Measurements from ENCODE around the gene NCBP2. TPM values are rescaled to one million over a fixed set of nuclear protein-coding genes. Genes with fewer than 3 reads are reported as not detected.

The NCBP2 gene
- total RNA-seq, result 47.9 TPM in 2 replicates

DNA sequence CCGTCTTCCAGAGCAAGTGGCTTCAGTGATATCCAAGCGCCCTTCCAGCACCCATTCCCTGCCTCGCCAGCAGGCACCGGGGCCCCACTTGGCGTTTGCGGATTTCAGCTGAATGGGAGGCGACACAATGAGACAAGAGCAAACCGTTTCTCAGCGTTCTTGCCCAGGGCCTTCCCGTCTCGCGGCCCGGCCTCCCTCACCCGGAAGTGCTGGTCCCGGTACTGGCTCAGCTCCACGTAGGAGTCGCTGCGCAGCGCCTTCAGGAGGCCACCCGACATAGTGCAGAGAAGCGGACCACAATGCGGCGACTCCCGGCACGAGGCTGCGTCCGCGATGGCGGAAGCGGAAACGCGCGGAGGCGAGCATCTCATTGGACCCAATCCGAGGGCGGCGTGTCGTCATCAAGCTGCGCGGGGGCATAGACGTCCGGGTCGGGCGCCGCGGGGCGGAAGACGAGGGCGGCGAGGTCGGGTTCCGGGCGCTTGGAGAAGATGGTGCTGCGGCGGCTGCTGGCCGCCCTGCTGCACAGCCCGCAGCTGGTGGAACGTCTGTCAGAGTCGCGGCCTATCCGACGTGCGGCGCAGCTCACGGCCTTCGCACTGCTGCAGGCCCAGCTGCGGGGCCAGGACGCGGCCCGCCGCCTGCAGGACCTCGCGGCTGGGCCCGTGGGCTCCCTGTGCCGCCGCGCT lies at the start of gene NCBP2:
NCBP2 (minus strand) TSS at position 303 of the 689 bp plus-strand sequence; CDS start at position 278, 25 bp downstream.

DNA sequence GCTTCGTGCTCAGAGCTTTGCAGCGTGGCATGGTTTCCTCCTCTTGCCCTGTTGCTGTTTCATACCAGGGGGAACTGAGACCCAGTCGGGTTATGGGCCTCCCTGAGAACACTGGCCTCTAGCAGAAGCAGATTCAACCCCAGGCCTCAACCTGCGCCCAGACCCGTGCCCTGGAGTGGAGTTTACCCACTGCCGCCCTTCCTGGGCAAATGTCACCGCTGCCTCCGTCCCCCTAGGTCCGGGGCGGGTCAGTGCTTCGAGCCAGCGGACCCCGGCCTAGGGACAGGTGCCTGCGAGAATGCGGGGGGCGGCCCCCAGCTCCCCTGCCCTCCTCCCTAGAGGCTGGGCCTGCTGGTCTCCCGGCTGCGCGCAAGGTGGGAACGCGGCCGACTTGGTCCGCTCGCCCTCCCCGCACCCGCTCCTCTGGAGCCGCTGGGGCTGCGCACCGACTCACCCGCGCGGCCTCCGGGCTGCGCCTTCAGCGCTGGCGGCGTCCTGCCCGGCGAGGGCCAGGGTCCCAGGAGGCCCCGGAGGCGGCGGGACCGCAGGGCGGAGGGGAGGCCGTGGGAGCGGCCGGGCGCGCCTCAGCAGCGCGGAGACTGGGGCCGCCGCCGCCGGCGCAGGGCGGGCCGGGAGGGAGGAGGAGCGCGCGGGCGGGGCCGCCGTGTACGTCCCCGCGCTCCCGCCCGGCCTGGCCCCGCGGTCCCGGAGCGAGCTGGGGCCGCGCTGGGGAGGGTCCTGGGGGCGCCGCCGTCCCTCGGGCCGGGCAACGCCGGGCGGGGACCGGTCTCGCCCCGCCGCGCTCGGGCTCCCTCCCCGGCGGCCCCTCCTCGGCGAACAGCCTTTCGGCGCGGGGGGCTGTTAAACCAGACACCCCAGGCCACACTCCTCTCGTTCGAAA lies 26.2 kb upstream of the NCBP2 start, which contains the start of gene PIGZ:
PIGZ (minus strand) TSS at position 601 of the 901 bp plus-strand sequence. CDS start 16,802 bp downstream, outside the sequence.

Other genes starting within 250 kb of the NCBP2 start
- 0.89 and 1.0 TPM in 2 replicates for gene CEP19, start 230.3 kb downstream of the NCBP2 start, total RNA-seq
- gene PIGX, start 230.2 kb downstream of the NCBP2 start, total RNA-seq, result 19.3 and 26.6 TPM in 2 replicates
- gene PAK2, start 202.7 kb downstream of the NCBP2 start, total RNA-seq, result 21.4 and 29.3 TPM in 2 replicates
- gene SENP5, start 74.6 kb downstream of the NCBP2 start, total RNA-seq, result 16.5 and 16.8 TPM in 2 replicates
- gene PIGZ, start 26.3 kb upstream of the NCBP2 start, total RNA-seq, result 0.34 and 0.59 TPM in 2 replicates
- gene MELTF, start 87.3 kb upstream of the NCBP2 start, total RNA-seq, result 3.7 and 5.2 TPM in 2 replicates